CD14-positive monocyte (primary cell): Measurements from ENCODE around the gene PDE9A. TPM values are rescaled to one million over a fixed set of nuclear protein-coding genes. Genes with fewer than 3 reads are reported as not detected.
A peak's percentile ranks its signal among the peaks of the same experiment; 100 is the strongest.

ENCODE experiments used
- DNase-seq, 3 donors: peaks; one replicate each; pipeline ENCODE4 v3.0.0-alpha.2; 2011 to 2022
- H2AFZ ChIP-seq: 2 replicates; pipeline ENCODE4 v1.6.0; 2012; ENCODE audit warnings: mild to moderate bottlenecking, low read depth, low read length, inconsistent platforms; ENCODE audit not compliant: insufficient read depth, poor library complexity, severe bottlenecking
- H3K27ac ChIP-seq, 2 donors: 1 replicate in 1 of 2; 2 replicates in 1 of 2; pipeline ENCODE4 v1.5.1; 2012 to 2013; ENCODE audit warnings: low read length in 2 of 2, control low read depth in 1 of 2, inconsistent platforms in 1 of 2, low read depth in 1 of 2, mild to moderate bottlenecking in 1 of 2
- H3K27me3 ChIP-seq, 2 donors: one replicate each; pipeline versions ENCODE4 v1.6.0 to v1.6.1; 2011 to 2013; ENCODE audit warnings: low read length in 2 of 2; ENCODE audit not compliant: control insufficient read depth in 2 of 2, insufficient read depth in 2 of 2
- H3K36me3 ChIP-seq, 2 donors: replicated peaks in 1 of 2; 1 replicate in 1 of 2; 2 replicates in 1 of 2; pipeline versions ENCODE4 v1.5.1 to v1.6.1; 2012 to 2013; ENCODE audit warnings: low read length in 2 of 2, control low read depth in 1 of 2, inconsistent platforms in 1 of 2, mild to moderate bottlenecking in 1 of 2; ENCODE audit not compliant: insufficient read depth in 2 of 2, control insufficient read depth in 1 of 2
- H3K4me1 ChIP-seq, 2 donors: 1 replicate in 1 of 2; 2 replicates in 1 of 2; pipeline versions ENCODE4 v1.5.1 to v1.6.1; 2012 to 2013; ENCODE audit warnings: low read length in 2 of 2, control low read depth in 1 of 2, inconsistent platforms in 1 of 2, mild to moderate bottlenecking in 1 of 2, moderate library complexity in 1 of 2; ENCODE audit not compliant: insufficient read depth in 2 of 2, control insufficient read depth in 1 of 2
- H3K4me2 ChIP-seq: replicated peaks from 2 replicates; pipeline ENCODE3; 2012; ENCODE audit warnings: low read length, moderate library complexity, mild to moderate bottlenecking; ENCODE audit not compliant: poor library complexity, severe bottlenecking; ENCODE audit errors: extremely low read depth
- H3K4me3 ChIP-seq, 3 experiments: fragments of 200-600 bp in 1 of 3; sonication (generic) in 1 of 3; replicated peaks in 1 of 3; 1 replicate in 2 of 3; 2 replicates in 1 of 3; pipeline ENCODE4 v1.5.1; 2011 to 2013; ENCODE audit warnings: low read length in 3 of 3, mild to moderate bottlenecking in 3 of 3, control low read depth in 2 of 3, low read depth in 2 of 3, inconsistent platforms in 1 of 3, moderate library complexity in 1 of 3
- H3K79me2 ChIP-seq: 2 replicates; pipeline ENCODE4 v1.6.0; 2012; ENCODE audit warnings: mild to moderate bottlenecking, control low read depth, inconsistent platforms, low read length, moderate library complexity; ENCODE audit not compliant: insufficient read depth
- H3K9ac ChIP-seq: 2 replicates; pipeline ENCODE4 v1.6.0; 2017; ENCODE audit warnings: low read length, mild to moderate bottlenecking; ENCODE audit not compliant: insufficient read depth, poor library complexity, severe bottlenecking
- H3K9me3 ChIP-seq, 2 donors: replicated peaks in 1 of 2; 1 replicate in 1 of 2; 2 replicates in 1 of 2; pipeline versions ENCODE4 v1.5.1 to v1.6.1; 2012 to 2013; ENCODE audit warnings: low read length in 2 of 2, control low read depth in 1 of 2; ENCODE audit not compliant: control insufficient read depth in 1 of 2, insufficient read depth in 1 of 2
- H4K20me1 ChIP-seq: 2 replicates; pipeline ENCODE4 v1.6.0; 2012; ENCODE audit warnings: mild to moderate bottlenecking, low read length, control low read depth, moderate library complexity; ENCODE audit not compliant: insufficient read depth
- H3K27ac Mint-ChIP-seq, 7 donors: one replicate each; pipeline ENCODE4 v1.8.0; 2020; ENCODE audit warnings: mild to moderate bottlenecking in 7 of 7, mixed read lengths in 7 of 7, moderate library complexity in 6 of 7, inconsistent platforms in 2 of 7
- H3K27me3 Mint-ChIP-seq, 3 donors: one replicate each; pipeline ENCODE4 v1.8.0; 2021 to 2022; ENCODE audit warnings: low read depth in 3 of 3, mild to moderate bottlenecking in 3 of 3, mixed read lengths in 3 of 3, moderate library complexity in 3 of 3, inconsistent platforms in 1 of 3
- H3K36me3 Mint-ChIP-seq, 2 donors: one replicate each; pipeline ENCODE4 v1.8.0; 2020; ENCODE audit warnings: mixed read lengths in 2 of 2, inconsistent platforms in 1 of 2, mild to moderate bottlenecking in 1 of 2
- H3K4me1 Mint-ChIP-seq: one replicate; pipeline ENCODE4 v1.8.0; 2020; ENCODE audit warnings: mild to moderate bottlenecking, mixed read lengths
- H3K4me3 Mint-ChIP-seq, 2 donors: one replicate each; pipeline ENCODE4 v1.8.0; 2020; ENCODE audit warnings: mild to moderate bottlenecking in 2 of 2, mixed read lengths in 2 of 2, moderate library complexity in 1 of 2
- H3K9me3 Mint-ChIP-seq, 7 donors: one replicate each; pipeline ENCODE4 v1.8.0; 2020 to 2022; ENCODE audit warnings: mixed read lengths in 7 of 7, mild to moderate bottlenecking in 6 of 7, moderate library complexity in 6 of 7, inconsistent platforms in 2 of 7
- WGBS: methylation state at CpG from one replicate; pipeline ENCODE4 v1.1.5; 2013; ENCODE audit warnings: missing lambda C conversion rate; ENCODE audit not compliant: insufficient coverage; 5-methylcytosine and 5-hydroxymethylcytosine counted together
- intact Hi-C, 2 donors: fragments of 100-400 bp; cut with micrococcal nuclease; formaldehyde crosslinking; loops; one replicate each; pipeline versions ENCODE4 v1.15.0 to v1.15.1; 2023
- polyA plus RNA-seq, 3 donors: library from polyadenylated mRNA; depleted of rRNA in 1 of 3; unstranded in 2 of 3; stranded (reverse) in 1 of 3; fragments of 300-500 nt in 2 of 3; fragments of >200 nt in 1 of 3; fragmentation: Illumina TruSeq in 2 of 3; gene quantifications; 1 replicate in 2 of 3; 2 replicates in 1 of 3; pipeline ENCODE4 v1.2.3, GENCODE V29; 2012 to 2021
- TF ChIP-seq, protein P1 (sequence below): fragments of 200-600 bp; IDR thresholded peaks from one replicate; pipeline ENCODE4 v1.8.0; 2022; ENCODE audit warnings: antibody characterized with exemption, mild to moderate bottlenecking

Gene PDE9A
- polyA plus RNA-seq, 3 donors: 0.05 to 0.52 TPM; not detected in 1

DNA sequence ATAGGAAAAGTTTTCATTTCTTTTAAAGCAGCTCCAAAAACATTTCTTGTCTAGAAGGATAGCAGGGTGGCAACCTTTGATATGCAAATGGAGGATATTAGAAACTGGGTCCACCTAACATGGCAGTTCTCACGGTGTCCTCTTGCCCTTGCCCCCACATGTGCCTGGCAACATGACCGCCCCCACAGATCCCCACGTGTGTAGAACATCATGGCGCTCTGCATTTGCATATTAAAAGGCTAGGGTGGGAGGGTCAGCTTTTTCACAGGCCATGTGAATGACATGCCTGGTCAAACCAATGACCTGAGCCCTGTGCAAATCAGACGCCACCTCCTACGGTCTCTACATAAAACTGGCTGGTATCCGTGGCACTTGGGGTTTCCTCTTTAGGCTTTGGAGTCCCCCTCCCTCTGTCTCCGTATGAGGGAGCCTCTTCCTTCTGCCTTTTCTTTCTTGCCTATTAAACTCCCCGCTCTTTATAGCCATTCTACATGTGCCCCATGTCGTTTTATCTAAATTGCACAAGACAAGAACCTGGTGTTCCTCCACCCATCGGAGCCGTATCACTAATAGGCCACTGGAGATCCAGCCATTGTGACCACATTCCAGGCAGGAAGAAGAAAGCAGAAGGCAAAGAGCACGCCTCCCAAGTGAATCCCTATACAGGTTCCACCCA lies 154.7 kb downstream of the PDE9A start:
- Mint-ChIP-seq H3K9me3 (no peaks in the 10 kb centered on the region), H3K4me1 (peaks cover 26% of the 10 kb centered on the region), H3K4me3 (no peak overlapping the region)

DNA sequence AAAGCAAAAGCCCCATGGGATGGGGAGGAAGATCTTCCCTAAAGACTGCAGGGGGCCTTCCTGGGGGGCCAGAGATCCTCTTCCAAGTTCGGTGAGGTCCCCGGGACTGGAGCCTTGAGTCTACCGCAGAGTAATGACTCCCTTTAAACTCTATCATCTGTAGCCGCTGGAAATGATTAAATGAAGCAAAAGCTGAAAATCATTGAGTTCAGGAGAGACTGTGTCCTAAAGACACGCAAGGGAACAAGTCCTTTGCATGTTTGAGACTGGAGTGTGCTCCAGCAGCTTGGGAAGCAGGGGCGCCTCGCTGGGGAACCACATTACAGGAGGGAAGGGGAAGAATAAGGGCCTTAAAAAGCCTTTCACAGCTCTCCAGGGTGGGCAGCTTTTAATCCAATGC lies 155.8 kb downstream of the PDE9A start:
- Histone ChIP-seq H3K36me3 (no peaks in the 10 kb centered on the region), H3K4me3 (no peak overlapping the region), H3K27me3 (no peaks in the 10 kb centered on the region), H4K20me1 (no peaks in the 10 kb centered on the region), H3K9ac (no peak overlapping the region), H3K79me2 (no peaks in the 10 kb centered on the region), H3K9me3 (peaks cover 0 to under 1% of the 10 kb centered on the region in 2 donors), H3K27ac (no peak overlapping the region), H3K4me2 (no peak overlapping the region), H2AFZ (no peak overlapping the region), H3K4me1 (peaks cover 13 to 17% of the 10 kb centered on the region in 2 donors)
- 100% methylated on average over 1 of the region's 7 CpGs for WGBS
- Mint-ChIP-seq H3K36me3 (no peaks in the 10 kb centered on the region), H3K9me3 (peaks cover 0 to 1% (median under 1%) of the 10 kb centered on the region in 7 donors), H3K27ac (no peak overlapping the region), H3K4me1 (peaks cover 26% of the 10 kb centered on the region), H3K27me3 (peaks cover 2 to 7% (median 7%) of the 10 kb centered on the region in 3 donors), H3K4me3 (no peak overlapping the region)
- TF ChIP-seq, protein P1, sequence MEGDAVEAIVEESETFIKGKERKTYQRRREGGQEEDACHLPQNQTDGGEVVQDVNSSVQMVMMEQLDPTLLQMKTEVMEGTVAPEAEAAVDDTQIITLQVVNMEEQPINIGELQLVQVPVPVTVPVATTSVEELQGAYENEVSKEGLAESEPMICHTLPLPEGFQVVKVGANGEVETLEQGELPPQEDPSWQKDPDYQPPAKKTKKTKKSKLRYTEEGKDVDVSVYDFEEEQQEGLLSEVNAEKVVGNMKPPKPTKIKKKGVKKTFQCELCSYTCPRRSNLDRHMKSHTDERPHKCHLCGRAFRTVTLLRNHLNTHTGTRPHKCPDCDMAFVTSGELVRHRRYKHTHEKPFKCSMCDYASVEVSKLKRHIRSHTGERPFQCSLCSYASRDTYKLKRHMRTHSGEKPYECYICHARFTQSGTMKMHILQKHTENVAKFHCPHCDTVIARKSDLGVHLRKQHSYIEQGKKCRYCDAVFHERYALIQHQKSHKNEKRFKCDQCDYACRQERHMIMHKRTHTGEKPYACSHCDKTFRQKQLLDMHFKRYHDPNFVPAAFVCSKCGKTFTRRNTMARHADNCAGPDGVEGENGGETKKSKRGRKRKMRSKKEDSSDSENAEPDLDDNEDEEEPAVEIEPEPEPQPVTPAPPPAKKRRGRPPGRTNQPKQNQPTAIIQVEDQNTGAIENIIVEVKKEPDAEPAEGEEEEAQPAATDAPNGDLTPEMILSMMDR: no peak
- no peak for DNase-seq
- intact Hi-C loops: loop anchor here in 1 of 2 donors (10.0 kb wide), 1 partner anchor 56 kb away; no protein-coding TSS in a partner anchor

More for the DNA sequence above, 154.7 kb downstream of the PDE9A start:
- Histone ChIP-seq H3K36me3 (no peaks in the 10 kb centered on the region), H4K20me1 (no peaks in the 10 kb centered on the region), H3K9ac (no peak overlapping the region), H3K4me3 (no peak overlapping the region), H2AFZ (peak overlapping the region; percentile 9), H3K4me2 (no peak overlapping the region), H3K9me3 (no peaks in the 10 kb centered on the region), H3K27ac (no peak overlapping the region), H3K79me2 (no peaks in the 10 kb centered on the region), H3K4me1 (peaks cover 13 to 17% of the 10 kb centered on the region in 2 donors), H3K27me3 (no peaks in the 10 kb centered on the region)
- intact Hi-C loops: loop anchor here in 1 of 2 donors (10.0 kb wide), 1 partner anchor 57 kb away; no protein-coding TSS in a partner anchor
- TF ChIP-seq, protein P1: no peak
- no peak overlapping the region for H3K27ac Mint-ChIP-seq
- H3K36me3 Mint-ChIP-seq: no peaks in the 10 kb centered on the region
- 20% methylated on average over 10 of the region's 13 CpGs for WGBS
- DNase-seq: no peak
- peaks cover 2 to 7% (median 7%) of the 10 kb centered on the region in 3 donors for H3K27me3 Mint-ChIP-seq
